Liver (tissue), 3 donors: ENCODE measurements around the gene MEI4.

Experiments
- FOXA1 ChIP-seq: IDR thresholded peaks from 2 replicates; pipeline ENCODE4 v1.6.1; 2016; ENCODE audit warnings: antibody characterized with exemption
- JUND ChIP-seq, 2 donors: IDR thresholded peaks; 2 replicates each; pipeline ENCODE4 v1.6.1; 2016; ENCODE audit warnings: antibody characterized with exemption in 2 of 2
- TAF1 ChIP-seq: conservative IDR thresholded peaks from 2 replicates; pipeline ENCODE4 v1.6.1; 2016; ENCODE audit warnings: antibody characterized with exemption, mild to moderate bottlenecking
- TF ChIP-seq, protein P1 (sequence below): fragments of 150-350 bp; IDR thresholded peaks from 2 replicates; pipeline ENCODE4 v1.5.1; 2017; ENCODE audit warnings: improper control_type of control experiment, low read depth, low read length; ENCODE audit not compliant: missing input control
- TF ChIP-seq, protein P2 (sequence below): IDR thresholded peaks from 2 replicates; pipeline ENCODE4 v1.6.1; 2016; ENCODE audit warnings: antibody characterized with exemption, mild to moderate bottlenecking
- TF ChIP-seq, protein P3 (sequence below): IDR thresholded peaks from 2 replicates; pipeline ENCODE4 v1.6.1; 2016; ENCODE audit warnings: antibody characterized with exemption
- donor health status: healthy.
- donor health status: healthy.

DNA sequence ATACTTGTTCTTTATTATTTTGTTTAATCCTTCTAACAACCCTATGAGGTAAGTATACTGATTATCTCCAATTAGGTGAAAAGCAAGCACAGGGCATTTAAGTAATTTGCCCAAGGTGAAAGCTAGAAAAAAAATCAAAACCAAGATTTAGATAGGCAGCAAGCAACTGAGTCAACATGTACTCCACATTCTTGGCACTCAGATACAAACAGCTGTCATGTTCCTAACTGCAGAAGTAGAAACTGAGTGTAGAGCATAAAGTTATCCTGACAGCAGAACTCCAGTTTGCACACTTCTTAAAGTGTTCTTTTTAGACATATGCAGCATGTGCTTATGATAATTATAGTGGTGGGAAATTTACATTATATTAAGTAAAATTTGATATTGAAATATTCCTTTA lies 278.1 kb downstream of the MEI4 start:
- TF ChIP-seq TAF1 (no peak), FOXA1 (no peak), JUND (IDR thresholded peaks at IDR 0.05) (no peak)
- TF ChIP-seq, protein P1, sequence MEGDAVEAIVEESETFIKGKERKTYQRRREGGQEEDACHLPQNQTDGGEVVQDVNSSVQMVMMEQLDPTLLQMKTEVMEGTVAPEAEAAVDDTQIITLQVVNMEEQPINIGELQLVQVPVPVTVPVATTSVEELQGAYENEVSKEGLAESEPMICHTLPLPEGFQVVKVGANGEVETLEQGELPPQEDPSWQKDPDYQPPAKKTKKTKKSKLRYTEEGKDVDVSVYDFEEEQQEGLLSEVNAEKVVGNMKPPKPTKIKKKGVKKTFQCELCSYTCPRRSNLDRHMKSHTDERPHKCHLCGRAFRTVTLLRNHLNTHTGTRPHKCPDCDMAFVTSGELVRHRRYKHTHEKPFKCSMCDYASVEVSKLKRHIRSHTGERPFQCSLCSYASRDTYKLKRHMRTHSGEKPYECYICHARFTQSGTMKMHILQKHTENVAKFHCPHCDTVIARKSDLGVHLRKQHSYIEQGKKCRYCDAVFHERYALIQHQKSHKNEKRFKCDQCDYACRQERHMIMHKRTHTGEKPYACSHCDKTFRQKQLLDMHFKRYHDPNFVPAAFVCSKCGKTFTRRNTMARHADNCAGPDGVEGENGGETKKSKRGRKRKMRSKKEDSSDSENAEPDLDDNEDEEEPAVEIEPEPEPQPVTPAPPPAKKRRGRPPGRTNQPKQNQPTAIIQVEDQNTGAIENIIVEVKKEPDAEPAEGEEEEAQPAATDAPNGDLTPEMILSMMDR: no peak
- TF ChIP-seq, protein P2, sequence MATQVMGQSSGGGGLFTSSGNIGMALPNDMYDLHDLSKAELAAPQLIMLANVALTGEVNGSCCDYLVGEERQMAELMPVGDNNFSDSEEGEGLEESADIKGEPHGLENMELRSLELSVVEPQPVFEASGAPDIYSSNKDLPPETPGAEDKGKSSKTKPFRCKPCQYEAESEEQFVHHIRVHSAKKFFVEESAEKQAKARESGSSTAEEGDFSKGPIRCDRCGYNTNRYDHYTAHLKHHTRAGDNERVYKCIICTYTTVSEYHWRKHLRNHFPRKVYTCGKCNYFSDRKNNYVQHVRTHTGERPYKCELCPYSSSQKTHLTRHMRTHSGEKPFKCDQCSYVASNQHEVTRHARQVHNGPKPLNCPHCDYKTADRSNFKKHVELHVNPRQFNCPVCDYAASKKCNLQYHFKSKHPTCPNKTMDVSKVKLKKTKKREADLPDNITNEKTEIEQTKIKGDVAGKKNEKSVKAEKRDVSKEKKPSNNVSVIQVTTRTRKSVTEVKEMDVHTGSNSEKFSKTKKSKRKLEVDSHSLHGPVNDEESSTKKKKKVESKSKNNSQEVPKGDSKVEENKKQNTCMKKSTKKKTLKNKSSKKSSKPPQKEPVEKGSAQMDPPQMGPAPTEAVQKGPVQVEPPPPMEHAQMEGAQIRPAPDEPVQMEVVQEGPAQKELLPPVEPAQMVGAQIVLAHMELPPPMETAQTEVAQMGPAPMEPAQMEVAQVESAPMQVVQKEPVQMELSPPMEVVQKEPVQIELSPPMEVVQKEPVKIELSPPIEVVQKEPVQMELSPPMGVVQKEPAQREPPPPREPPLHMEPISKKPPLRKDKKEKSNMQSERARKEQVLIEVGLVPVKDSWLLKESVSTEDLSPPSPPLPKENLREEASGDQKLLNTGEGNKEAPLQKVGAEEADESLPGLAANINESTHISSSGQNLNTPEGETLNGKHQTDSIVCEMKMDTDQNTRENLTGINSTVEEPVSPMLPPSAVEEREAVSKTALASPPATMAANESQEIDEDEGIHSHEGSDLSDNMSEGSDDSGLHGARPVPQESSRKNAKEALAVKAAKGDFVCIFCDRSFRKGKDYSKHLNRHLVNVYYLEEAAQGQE: no peak
- TF ChIP-seq, protein P3, sequence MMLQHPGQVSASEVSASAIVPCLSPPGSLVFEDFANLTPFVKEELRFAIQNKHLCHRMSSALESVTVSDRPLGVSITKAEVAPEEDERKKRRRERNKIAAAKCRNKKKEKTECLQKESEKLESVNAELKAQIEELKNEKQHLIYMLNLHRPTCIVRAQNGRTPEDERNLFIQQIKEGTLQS: no peak
